ENCODE results near the gene TPSD1. TPM values are rescaled to one million over a fixed set of nuclear protein-coding genes. Genes with fewer than 3 reads are reported as not detected.
"Not testable (repeated sequence)": the region's sequence is repeated elsewhere in the genome, so short reads cannot be mapped to it uniquely, and the experiment has no call there.

TPSD1 gene
- total RNA-seq, 2 donors from 2014 or later, result not detected

DNA sequence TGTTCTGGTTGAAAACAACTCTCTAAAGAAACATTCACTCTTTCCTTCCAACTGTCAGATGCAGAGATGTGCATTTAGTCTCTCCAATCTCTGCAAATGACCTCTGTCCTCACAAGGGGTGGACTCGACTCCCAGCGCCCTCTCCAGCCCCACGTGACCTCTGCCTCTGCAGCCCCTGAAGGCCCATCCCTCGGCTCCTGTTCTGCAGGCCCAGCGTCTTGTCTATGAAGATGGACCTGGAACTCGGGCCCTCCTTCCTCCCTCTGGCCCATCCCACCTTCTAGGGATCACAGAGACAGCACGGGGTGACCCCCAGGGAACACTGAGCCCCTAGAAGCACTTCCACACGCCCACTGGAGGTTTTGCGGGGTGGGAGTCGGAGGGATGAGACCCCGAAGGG, 12.5 kb upstream of the TPSD1 start:
- not testable (repeated sequence) for H3K9me3 Mint-ChIP-seq; DNase-seq (ENCODE audit: low spot score); H3K27ac Mint-ChIP-seq; H3K27me3 Mint-ChIP-seq; H3K4me3 Mint-ChIP-seq; H3K36me3 Mint-ChIP-seq; ATAC-seq
- H3K4me1 Mint-ChIP-seq (ENCODE audit: low read depth in 2 of 2), result peaks cover 6 to 11% of the 10 kb centered on the region in 2 donors

DNA sequence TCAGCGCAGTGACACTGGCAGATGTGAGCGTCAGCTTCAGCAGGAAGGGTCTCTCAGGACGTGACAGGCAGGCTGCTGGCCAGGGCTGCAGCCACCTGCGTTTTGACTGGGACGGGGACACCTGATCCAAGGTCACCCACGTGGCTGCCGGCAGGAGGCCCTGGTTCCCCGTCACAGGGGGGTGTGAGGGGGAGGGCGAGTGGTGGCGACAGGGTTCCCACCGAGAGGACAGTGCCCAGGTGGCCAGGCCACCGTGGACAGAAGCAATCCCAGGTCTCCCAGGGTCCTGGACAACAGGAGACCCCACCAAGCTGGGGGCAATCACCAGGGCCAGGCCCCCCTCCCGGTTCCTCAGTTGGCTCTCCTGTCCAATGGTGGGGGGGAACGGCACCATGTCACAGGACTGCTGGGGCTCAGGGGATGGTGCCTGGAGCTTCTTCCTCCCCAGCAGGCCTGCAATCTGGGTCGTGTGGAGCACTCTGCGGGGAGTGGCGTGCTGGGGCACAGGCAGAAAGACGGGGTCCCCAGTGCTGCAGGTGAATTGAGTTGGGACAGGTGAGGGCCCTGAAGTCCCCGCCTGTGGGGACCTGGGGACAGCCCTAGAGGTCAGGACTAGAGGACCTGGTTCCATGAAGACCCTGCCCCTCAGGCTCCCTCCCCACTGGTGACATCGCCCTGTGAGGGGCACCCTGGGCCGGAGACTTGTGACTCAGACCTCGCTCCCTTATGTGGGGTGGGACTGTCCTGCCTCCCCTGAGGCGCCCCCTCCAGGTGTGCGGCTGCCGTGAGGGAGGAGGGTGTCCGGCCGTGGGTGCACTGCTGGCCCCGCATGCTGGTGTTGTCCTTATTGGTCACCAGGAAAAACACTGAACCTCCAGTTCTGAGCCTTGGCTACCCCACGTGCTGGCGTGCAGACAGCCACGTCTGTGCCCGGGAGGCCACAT, 11.7 kb upstream of the TPSD1 start:
- not testable (repeated sequence) for H3K9me3 Mint-ChIP-seq

GRCh38 chr16:1244881-1245280, 11.0 kb upstream of the TPSD1 start:
- peak overlapping the region; percentile 52 to 59 for H3K27ac Mint-ChIP-seq
- no peak overlapping the region for H3K4me3 Mint-ChIP-seq

More for the DNA sequence above, 11.7 kb upstream of the TPSD1 start:
- peak; percentile 44 for DNase-seq (ENCODE audit: low spot score)
- not testable (repeated sequence) for H3K36me3 Mint-ChIP-seq; H3K27me3 Mint-ChIP-seq; H3K4me3 Mint-ChIP-seq; H3K4me1 Mint-ChIP-seq (ENCODE audit: low read depth in 2 of 2)
- H3K27ac Mint-ChIP-seq, result peak overlapping the region; percentile 52 to 59
- peak in 1 of 2 donors; percentile 1 for ATAC-seq

DNA sequence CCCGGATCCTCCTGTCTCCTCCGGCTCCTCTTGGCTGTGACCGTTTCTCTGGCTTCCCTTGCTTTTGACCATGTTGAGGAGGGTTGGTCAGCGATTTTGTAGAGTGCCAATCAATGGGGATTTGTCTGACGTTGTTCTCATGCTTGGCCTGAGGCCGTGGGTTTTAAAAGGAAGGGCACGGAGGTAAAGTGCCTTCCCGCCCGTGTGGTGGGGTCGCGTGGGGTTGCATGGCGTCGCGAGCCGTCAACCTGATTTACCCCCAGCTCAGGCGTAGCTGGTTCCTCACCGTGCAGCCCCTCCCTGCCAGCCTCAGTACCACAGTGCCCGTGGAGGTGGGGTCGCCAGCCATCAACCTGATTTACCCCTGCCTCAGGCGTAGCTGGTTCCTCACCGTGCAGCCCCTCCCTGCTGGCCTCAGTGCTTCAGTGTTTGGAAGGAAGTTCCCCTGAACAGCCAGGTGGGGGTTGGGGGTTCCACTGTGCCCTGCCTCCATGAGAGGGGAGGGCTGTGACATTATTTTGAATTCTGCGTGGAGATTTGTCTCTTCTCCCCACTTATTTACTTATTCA, 10.3 kb upstream of the TPSD1 start:
- peak overlapping the region; percentile 30 for H3K4me3 Mint-ChIP-seq
- no peak for ATAC-seq
- no peaks in the 10 kb centered on the region for H3K27me3 Mint-ChIP-seq
- DNase-seq (ENCODE audit: low spot score), result peak; percentile 37
- no peaks in the 10 kb centered on the region for H3K9me3 Mint-ChIP-seq
- H3K27ac Mint-ChIP-seq, result peak overlapping the region; percentile 52 to 59
- H3K4me1 Mint-ChIP-seq (ENCODE audit: low read depth in 2 of 2), result peaks cover 6 to 8% of the 10 kb centered on the region in 2 donors
- H3K36me3 Mint-ChIP-seq, result no peaks in the 10 kb centered on the region

More at GRCh38 chr16:1244881-1245280, 11.0 kb upstream of the TPSD1 start:
- DNase-seq (ENCODE audit: low spot score), result peak; percentile 81
- no peaks in the 10 kb centered on the region for H3K27me3 Mint-ChIP-seq
- H3K4me1 Mint-ChIP-seq (ENCODE audit: low read depth in 2 of 2), result peaks cover 6 to 8% of the 10 kb centered on the region in 2 donors
- ATAC-seq, result peak; percentile 86
- H3K36me3 Mint-ChIP-seq, result no peaks in the 10 kb centered on the region
- H3K9me3 Mint-ChIP-seq, result no peaks in the 10 kb centered on the region

DNA sequence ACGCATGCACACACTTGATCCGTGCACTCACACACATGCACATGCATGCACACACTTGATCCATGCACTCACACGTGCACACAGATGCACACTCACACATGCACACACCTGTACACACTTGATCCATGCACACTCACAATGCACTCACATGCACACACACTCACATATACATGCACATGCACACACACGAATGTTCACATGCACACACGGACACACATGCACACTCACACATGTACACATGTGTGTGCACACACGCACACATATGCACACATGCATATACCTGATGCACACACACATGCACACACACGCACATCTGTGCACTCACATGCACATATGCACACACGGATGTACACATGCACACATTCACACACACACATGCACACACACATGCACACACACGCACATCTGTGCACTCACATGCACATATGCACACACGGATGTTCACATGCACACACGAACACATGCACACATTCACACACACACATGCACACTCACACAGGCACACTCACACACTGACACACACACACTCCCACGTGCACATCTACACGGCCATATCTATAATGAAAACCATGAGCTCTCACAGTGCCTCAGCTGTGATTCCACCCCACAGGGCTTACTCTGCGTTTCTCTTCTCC, 7.8 kb upstream of the TPSD1 start:
- H3K27ac Mint-ChIP-seq; H3K4me3 Mint-ChIP-seq; H3K36me3 Mint-ChIP-seq; H3K9me3 Mint-ChIP-seq; H3K4me1 Mint-ChIP-seq (ENCODE audit: low read depth in 2 of 2); DNase-seq (ENCODE audit: low spot score); H3K27me3 Mint-ChIP-seq; ATAC-seq: not testable (repeated sequence)

- H3K4me1 Mint-ChIP-seq (ENCODE audit: low read depth in 2 of 2); H3K9me3 Mint-ChIP-seq; H3K27me3 Mint-ChIP-seq; H3K4me3 Mint-ChIP-seq; H3K27ac Mint-ChIP-seq; H3K36me3 Mint-ChIP-seq: not testable (repeated sequence)
- DNase-seq (ENCODE audit: low spot score) (peak; percentile 41), ATAC-seq (peak; percentile 57 to 76)
Observed at GRCh38 chr16:1249031-1249755, 6.7 kb upstream of the TPSD1 start.

DNA sequence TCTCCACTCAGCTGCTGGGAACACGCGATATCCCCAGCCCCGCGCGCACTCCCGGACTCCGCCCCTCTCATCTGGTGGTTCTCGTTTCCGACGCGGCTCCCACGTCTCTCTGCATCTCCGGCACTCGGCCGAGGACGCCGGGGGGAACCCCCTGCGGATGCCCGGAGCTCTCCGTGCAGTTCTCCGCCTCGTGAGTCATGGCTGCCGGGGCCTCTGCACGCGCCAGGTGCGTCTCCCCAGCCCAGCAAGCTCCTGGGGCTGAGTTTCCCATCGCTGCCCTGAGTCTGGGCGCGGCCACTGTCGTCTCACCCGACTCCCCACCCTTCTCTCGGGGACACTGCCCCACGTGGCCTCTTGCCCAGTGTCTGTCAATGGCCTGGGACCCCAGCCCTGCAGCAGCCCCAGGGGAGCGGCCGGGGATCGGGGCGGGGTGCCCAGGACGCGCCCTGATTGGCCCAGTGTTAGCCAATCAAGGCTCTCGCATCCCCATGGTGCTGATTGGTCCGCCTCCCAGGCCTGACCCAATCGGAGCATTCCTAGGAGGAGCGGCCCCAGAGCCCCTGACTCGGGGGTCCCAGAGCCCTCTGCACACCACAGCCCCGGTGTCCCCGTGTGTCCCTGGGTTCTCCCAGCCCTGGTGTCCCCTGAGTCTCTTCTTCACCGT, 2.0 kb upstream of the TPSD1 start:
- not testable (repeated sequence) for H3K9me3 Mint-ChIP-seq; H3K27ac Mint-ChIP-seq; H3K4me3 Mint-ChIP-seq; H3K4me1 Mint-ChIP-seq (ENCODE audit: low read depth in 2 of 2); H3K36me3 Mint-ChIP-seq; DNase-seq (ENCODE audit: low spot score); H3K27me3 Mint-ChIP-seq
- ATAC-seq, result peak; percentile 17 to 62

DNA sequence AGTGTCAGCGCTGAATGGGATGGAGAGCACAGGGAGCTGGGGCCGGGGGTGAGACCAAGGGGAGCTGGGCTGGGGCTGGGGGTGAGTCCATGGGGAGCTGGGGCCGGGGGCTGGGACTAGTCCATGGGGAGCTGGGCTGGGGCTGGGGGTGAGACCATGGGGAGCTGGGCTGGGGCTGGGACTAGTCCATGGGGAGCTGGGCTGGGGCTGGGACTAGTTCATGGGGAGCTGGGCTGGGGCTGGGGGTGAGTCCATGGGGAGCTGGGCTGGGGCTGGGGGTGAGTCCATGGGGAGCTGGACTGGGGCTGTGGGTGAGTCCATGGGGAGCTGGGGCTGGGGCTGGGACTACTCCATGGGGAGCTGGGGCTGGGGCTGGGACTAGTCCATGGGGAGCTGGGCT, 1.0 kb upstream of the TPSD1 start:
- not testable (repeated sequence) for H3K4me3 Mint-ChIP-seq, ATAC-seq

GRCh38 chr16:1256296-1256873, 516 bp downstream of the TPSD1 start:
- H3K9me3 Mint-ChIP-seq; H3K27ac Mint-ChIP-seq; H3K27me3 Mint-ChIP-seq; H3K36me3 Mint-ChIP-seq; H3K4me1 Mint-ChIP-seq (ENCODE audit: low read depth in 2 of 2); H3K4me3 Mint-ChIP-seq: not testable (repeated sequence)
- DNase-seq (ENCODE audit: low spot score) (peak; percentile 53), ATAC-seq (peak in 1 of 2 donors; percentile 8)

More for the DNA sequence above, 1.0 kb upstream of the TPSD1 start:
- DNase-seq (ENCODE audit: low spot score); H3K9me3 Mint-ChIP-seq; H3K4me1 Mint-ChIP-seq (ENCODE audit: low read depth in 2 of 2); H3K36me3 Mint-ChIP-seq; H3K27ac Mint-ChIP-seq; H3K27me3 Mint-ChIP-seq: not testable (repeated sequence)

DNA sequence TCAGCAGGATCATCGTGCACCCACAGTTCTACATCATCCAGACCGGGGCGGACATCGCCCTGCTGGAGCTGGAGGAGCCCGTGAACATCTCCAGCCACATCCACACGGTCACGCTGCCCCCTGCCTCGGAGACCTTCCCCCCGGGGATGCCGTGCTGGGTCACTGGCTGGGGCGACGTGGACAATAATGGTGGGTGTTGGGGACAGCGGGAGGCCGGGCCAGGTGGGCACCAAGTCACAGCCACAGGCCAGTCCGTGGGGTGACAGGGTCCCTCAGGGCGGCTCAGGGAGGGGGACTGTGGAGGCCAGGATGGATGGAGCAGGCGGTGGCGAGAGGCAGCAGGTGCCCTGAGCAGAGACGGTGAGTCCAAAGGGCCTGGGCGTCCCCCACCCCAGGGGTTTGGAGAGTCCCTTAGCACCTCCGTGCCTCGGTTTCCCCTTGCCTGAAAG, 1.0 kb downstream of the TPSD1 start:
- Mint-ChIP-seq H3K27me3 (peaks cover 0 to 11% of the 10 kb centered on the region in 2 donors), H3K4me3 (no peak overlapping the region), H3K4me1 (ENCODE audit: low read depth in 2 of 2) (peaks cover 0 to 5% of the 10 kb centered on the region in 2 donors), H3K9me3 (no peaks in the 10 kb centered on the region), H3K36me3 (no peaks in the 10 kb centered on the region), H3K27ac (no peak overlapping the region)
- ATAC-seq (no peak), DNase-seq (ENCODE audit: low spot score) (peak; percentile 57)

- Mint-ChIP-seq H3K4me3 (no peak overlapping the region), H3K4me1 (ENCODE audit: low read depth in 2 of 2) (peaks cover 0 to 5% of the 10 kb centered on the region in 2 donors), H3K27ac (no peak overlapping the region), H3K27me3 (peaks cover 0 to 13% of the 10 kb centered on the region in 2 donors), H3K9me3 (no peaks in the 10 kb centered on the region), H3K36me3 (no peaks in the 10 kb centered on the region)
- ATAC-seq (no peak), DNase-seq (ENCODE audit: low spot score) (peak; percentile 55)
Observed at GRCh38 chr16:1257561-1258224, 1.8 kb downstream of the TPSD1 start.

- Mint-ChIP-seq H3K36me3 (no peaks in the 10 kb centered on the region), H3K4me3 (no peak overlapping the region), H3K27me3 (peaks cover 0 to 13% of the 10 kb centered on the region in 2 donors), H3K9me3 (no peaks in the 10 kb centered on the region), H3K27ac (no peak overlapping the region), H3K4me1 (ENCODE audit: low read depth in 2 of 2) (peaks cover 0 to 5% of the 10 kb centered on the region in 2 donors)
- DNase-seq (ENCODE audit: low spot score) (peak; percentile 48), ATAC-seq (no peak)
Observed at GRCh38 chr16:1258225-1258600, 2.3 kb downstream of the TPSD1 start.
